OCI-M1 (cell line): Measurements from ENCODE around the gene IMP3.

Experiments
- DNase-seq: peaks from one replicate; lab custom pipeline; 2025; lab: John Stamatoyannopoulos, UW

IMP3 gene

GRCh38 chr15:75672646-75673425 lies 32.8 kb upstream of the IMP3 start:
- DNase-seq, result no peak

- DNase-seq, result no peak
Measured at GRCh38 chr15:75671730-75672602, 31.9 kb upstream of the IMP3 start.

- no peak for DNase-seq
Measured at GRCh38 chr15:75669879-75670212, 29.8 kb upstream of the IMP3 start.

GRCh38 chr15:75669191-75669878 lies 29.3 kb upstream of the IMP3 start:
- DNase-seq, result no peak

GRCh38 chr15:75666823-75667501 lies 26.9 kb upstream of the IMP3 start:
- no peak for DNase-seq

GRCh38 chr15:75663931-75664421 lies 24.0 kb upstream of the IMP3 start:
- no peak for DNase-seq

- DNase-seq, result no peak
Measured at GRCh38 chr15:75662823-75663519, 22.9 kb upstream of the IMP3 start.

GRCh38 chr15:75661756-75662140 lies 21.7 kb upstream of the IMP3 start:
- DNase-seq, result no peak

GRCh38 chr15:75661100-75661755 lies 21.2 kb upstream of the IMP3 start:
- DNase-seq, result no peak

GRCh38 chr15:75659928-75660645 lies 20.1 kb upstream of the IMP3 start:
- DNase-seq, result no peak

- no peak for DNase-seq
Measured at GRCh38 chr15:75659141-75659771, 19.2 kb upstream of the IMP3 start.

GRCh38 chr15:75656813-75657212 lies 16.8 kb upstream of the IMP3 start:
- no peak for DNase-seq

- DNase-seq, result no peak
Measured at GRCh38 chr15:75656331-75656730, 16.3 kb upstream of the IMP3 start.

- no peak for DNase-seq
Measured at GRCh38 chr15:75655931-75656330, 15.9 kb upstream of the IMP3 start.

- DNase-seq, result no peak
Measured at GRCh38 chr15:75654201-75654907, 14.3 kb upstream of the IMP3 start.

- no peak for DNase-seq
Measured at GRCh38 chr15:75653347-75653913, 13.4 kb upstream of the IMP3 start.

- DNase-seq, result no peak
Measured at GRCh38 chr15:75651810-75652543, 12.0 kb upstream of the IMP3 start.
